GM13976 (cell line): Measurements from ENCODE around the gene NXN.

Experiments used
- DNase-seq: peaks from one replicate; pipeline ENCODE4 v3.0.0; 2012; ENCODE audit warnings: low spot score
- in situ Hi-C: fragments of 300-500 bp; cut with MboI; formaldehyde crosslinking; loops from one replicate; pipeline ENCODE4 v1.12.0; 2022; ENCODE audit warnings: low sequenced_read_pairs, mixed read lengths, inconsistent platforms; ENCODE audit not compliant: unreplicated experiment
- TF ChIP-seq, protein P1 (sequence below): IDR thresholded peaks from 2 replicates; pipeline ENCODE4 v1.5.1; 2012; ENCODE audit warnings: borderline replicate concordance, mild to moderate bottlenecking; ENCODE audit not compliant: insufficient read depth; ENCODE audit errors: extremely low read depth, missing control alignments, control extremely low read depth

Gene NXN

GRCh38 chr17:888998-889441, 90.6 kb downstream of the NXN start:
- no peak for DNase-seq
- in situ Hi-C loops: loop anchor here (10.0 kb wide), 1 partner anchor 64 kb away; no protein-coding TSS in a partner anchor
- TF ChIP-seq, protein P1, sequence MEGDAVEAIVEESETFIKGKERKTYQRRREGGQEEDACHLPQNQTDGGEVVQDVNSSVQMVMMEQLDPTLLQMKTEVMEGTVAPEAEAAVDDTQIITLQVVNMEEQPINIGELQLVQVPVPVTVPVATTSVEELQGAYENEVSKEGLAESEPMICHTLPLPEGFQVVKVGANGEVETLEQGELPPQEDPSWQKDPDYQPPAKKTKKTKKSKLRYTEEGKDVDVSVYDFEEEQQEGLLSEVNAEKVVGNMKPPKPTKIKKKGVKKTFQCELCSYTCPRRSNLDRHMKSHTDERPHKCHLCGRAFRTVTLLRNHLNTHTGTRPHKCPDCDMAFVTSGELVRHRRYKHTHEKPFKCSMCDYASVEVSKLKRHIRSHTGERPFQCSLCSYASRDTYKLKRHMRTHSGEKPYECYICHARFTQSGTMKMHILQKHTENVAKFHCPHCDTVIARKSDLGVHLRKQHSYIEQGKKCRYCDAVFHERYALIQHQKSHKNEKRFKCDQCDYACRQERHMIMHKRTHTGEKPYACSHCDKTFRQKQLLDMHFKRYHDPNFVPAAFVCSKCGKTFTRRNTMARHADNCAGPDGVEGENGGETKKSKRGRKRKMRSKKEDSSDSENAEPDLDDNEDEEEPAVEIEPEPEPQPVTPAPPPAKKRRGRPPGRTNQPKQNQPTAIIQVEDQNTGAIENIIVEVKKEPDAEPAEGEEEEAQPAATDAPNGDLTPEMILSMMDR: no peak

- no peak for DNase-seq
- in situ Hi-C loops: loop anchor here (10.0 kb wide), 1 partner anchor 63 kb away; no protein-coding TSS in a partner anchor
- TF ChIP-seq, protein P1: no peak
Measured at GRCh38 chr17:887551-888209, 91.9 kb downstream of the NXN start.

GRCh38 chr17:885971-886571, 93.5 kb downstream of the NXN start:
- in situ Hi-C loops: loop anchor here (10.0 kb wide), 1 partner anchor 61 kb away; no protein-coding TSS in a partner anchor
- no peak for DNase-seq
- TF ChIP-seq, protein P1: no peak

DNA sequence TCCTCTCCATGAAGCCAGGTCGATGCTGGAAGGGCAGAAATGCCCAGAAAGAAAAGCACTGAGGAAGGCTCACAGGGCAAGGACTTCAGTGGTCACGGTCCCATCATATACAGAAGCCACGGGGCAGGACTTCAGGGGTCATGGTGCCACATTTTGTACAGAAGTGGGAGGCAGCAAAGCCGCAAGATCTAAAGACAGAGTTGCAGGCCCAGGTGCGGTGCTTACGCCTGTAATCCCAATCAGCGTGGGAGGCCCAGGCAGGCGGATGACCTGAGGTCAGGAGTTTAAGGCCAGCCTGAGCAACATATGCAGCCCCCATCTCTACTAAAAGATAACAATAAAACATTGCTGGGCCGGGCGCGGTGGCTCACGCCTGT, 96.0 kb downstream of the NXN start:
- TF ChIP-seq, protein P1: no peak
- in situ Hi-C loops: loop anchor here (10.0 kb wide), 1 partner anchor 59 kb away; no protein-coding TSS in a partner anchor
- no peak for DNase-seq

GRCh38 chr17:882827-883585, 96.6 kb downstream of the NXN start:
- in situ Hi-C loops: loop anchor here (10.0 kb wide), 1 partner anchor 58 kb away; no protein-coding TSS in a partner anchor
- TF ChIP-seq, protein P1: no peak
- no peak for DNase-seq

GRCh38 chr17:881778-882177, 97.8 kb downstream of the NXN start:
- no peak for DNase-seq
- TF ChIP-seq, protein P1: no peak
- in situ Hi-C loops: loop anchor here (10.0 kb wide), 1 partner anchor 57 kb away; no protein-coding TSS in a partner anchor
